ENCODE results near the gene PPFIBP1. TPM values are rescaled to one million over a fixed set of nuclear protein-coding genes. Genes with fewer than 3 reads are reported as not detected.
"Not testable (repeated sequence)": the region's sequence is repeated elsewhere in the genome, so short reads cannot be mapped to it uniquely, and the experiment has no call there.

Gene PPFIBP1
- total RNA-seq, 1 experiment from 2014 or later = 121 TPM

GRCh38 chr12:27709932-27710591 lies 186.1 kb downstream of the PPFIBP1 start:
- peak; percentile 51 for DNase-seq (ENCODE audit: low read depth)

GRCh38 chr12:27710592-27711316 lies 186.7 kb downstream of the PPFIBP1 start, which contains the start of gene MRPS35:
MRPS35 (plus strand) TSS chr12:27710832; CDS start chr12:27710844, 12 bp downstream.
- DNase-seq (ENCODE audit: low read depth) = peak; percentile 88

GRCh38 chr12:27711317-27711682 lies 187.3 kb downstream of the PPFIBP1 start:
- no peak for DNase-seq (ENCODE audit: low read depth)

GRCh38 chr12:27711967-27712366 lies 188.0 kb downstream of the PPFIBP1 start:
- DNase-seq (ENCODE audit: low read depth) = no peak

- DNase-seq (ENCODE audit: low read depth) = no peak
Observed at GRCh38 chr12:27723212-27723611, 199.2 kb downstream of the PPFIBP1 start.

- no peak for DNase-seq (ENCODE audit: low read depth)
Observed at GRCh38 chr12:27730097-27730588, 206.1 kb downstream of the PPFIBP1 start.

- no peak for DNase-seq (ENCODE audit: low read depth)
Observed at GRCh38 chr12:27732281-27732680, 208.3 kb downstream of the PPFIBP1 start.

GRCh38 chr12:27733052-27733656 lies 209.1 kb downstream of the PPFIBP1 start:
- peak; percentile 29 for DNase-seq (ENCODE audit: low read depth)

GRCh38 chr12:27733791-27734190 lies 209.8 kb downstream of the PPFIBP1 start:
- DNase-seq (ENCODE audit: low read depth) = no peak

GRCh38 chr12:27734321-27734720 lies 210.3 kb downstream of the PPFIBP1 start:
- DNase-seq (ENCODE audit: low read depth) = not testable (repeated sequence)

- no peak for DNase-seq (ENCODE audit: low read depth)
Observed at GRCh38 chr12:27743601-27744000, 219.6 kb downstream of the PPFIBP1 start.

Other genes with a start within 250 kb of the PPFIBP1 start
- 21.3 and 25.1 TPM in 2 replicates for gene BMAL2, start 191.4 kb upstream of the PPFIBP1 start, total RNA-seq (2014; rRNA removed)
- gene SMCO2, start 77.5 kb upstream of the PPFIBP1 start, total RNA-seq (2014; rRNA removed) = not detected in 2 replicates
- 1.6 and 3.4 TPM in 2 replicates for gene REP15, start 172.2 kb downstream of the PPFIBP1 start, total RNA-seq (2014; rRNA removed)
- gene MRPS35, start 186.6 kb downstream of the PPFIBP1 start, total RNA-seq (2014; rRNA removed) = 64.6 and 67.3 TPM in 2 replicates

Data from LHCN-M2 (cell line).